HG02884 (cell line): ENCODE data around the gene GLT6D1.
"Not testable (repeated sequence)": the region's sequence is repeated elsewhere in the genome, so short reads cannot be mapped to it uniquely, and the experiment has no call there.

Source experiments
- ATAC-seq: cut with Tn5 transposase; IDR thresholded peaks from one replicate; pipeline ENCODE4 v1.9.1; 2021; ENCODE audit warnings: mild to moderate bottlenecking, moderate library complexity; ENCODE audit not compliant: unreplicated experiment

The GLT6D1 gene

DNA sequence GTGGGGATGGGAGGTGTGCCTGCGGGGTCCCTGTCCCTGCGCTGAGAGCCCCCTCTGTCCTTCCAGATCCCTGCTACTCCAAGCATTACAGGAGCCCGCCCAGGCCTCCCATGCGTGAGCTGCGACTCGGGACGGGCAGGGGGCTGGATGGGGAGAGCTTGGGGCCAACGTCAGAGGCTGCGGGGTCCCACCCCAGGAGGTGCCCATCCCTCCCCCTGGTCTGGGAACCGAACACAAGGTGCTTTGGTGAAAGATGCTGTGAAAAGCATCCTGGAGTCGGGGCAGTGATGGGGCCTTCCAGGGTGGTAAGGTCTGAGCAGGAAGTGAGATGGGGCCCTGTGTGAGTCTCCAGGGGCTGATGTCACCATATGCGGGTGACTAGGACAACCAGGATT is 26.5 kb upstream of the GLT6D1 start:
- no peak for ATAC-seq

- ATAC-seq: no peak
Observed at GRCh38 chr9:135664801-135665794, 25.8 kb upstream of the GLT6D1 start.

GRCh38 chr9:135664266-135664665 is 24.9 kb upstream of the GLT6D1 start:
- ATAC-seq: no peak

DNA sequence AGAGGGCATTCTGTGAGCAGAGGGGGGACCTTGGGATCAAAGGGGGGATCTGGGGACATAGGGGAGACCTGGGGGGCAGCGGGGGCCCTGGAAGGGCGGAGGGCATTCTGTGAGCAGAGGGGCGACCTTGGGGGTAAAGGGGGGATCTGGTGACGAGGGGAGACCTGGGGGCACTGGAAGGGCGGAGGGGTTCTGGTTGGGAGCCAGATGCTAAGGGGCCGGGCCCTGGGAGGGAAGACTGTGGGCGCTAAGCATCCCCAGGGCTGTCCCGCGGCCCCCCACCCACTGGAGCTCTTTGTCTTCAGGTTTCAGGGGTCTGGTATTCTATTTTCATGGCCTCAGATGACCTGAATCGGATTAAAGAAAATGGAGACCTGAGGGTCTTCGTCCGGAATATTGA is 24.5 kb upstream of the GLT6D1 start:
- no peak for ATAC-seq

- no peak for ATAC-seq
Observed at GRCh38 chr9:135663451-135663770, 24.1 kb upstream of the GLT6D1 start.

DNA sequence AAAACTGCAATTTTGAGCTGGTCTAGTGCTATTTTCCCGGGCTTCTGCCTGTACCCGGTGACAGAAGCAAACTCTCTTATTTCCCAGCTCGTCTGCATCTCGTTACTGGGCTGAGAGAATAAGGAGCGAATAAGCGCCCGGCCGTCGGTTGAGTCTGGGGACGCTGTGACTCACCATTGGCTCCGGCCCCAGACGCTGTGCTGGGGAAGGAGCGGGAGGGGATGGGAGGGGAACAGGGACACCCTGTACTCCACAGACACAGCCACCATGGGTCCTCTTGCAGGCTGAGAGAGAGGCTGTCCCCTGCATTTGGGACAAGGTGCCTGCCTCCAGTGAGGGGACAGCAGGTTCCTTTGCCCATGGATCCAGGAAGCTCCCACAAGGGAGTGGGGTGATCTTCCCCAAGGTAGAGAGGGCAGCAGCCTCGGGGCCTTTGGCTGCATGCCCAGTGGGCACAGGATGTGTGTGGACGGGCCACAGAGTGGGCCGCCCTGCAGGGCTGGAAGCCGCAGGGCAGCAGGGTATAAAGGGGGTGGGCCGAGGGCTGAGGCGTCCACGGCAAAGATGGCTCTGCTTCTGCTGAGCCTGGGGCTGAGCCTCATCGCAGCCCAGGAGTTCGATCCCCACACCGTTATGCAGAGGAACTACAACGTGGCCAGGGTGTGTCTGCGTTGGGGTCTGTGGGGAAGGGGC is 23.6 kb upstream of the GLT6D1 start, which contains the start of gene LCN9:
Gene LCN9 (plus strand): TSS at position 552 of the 693 bp plus-strand sequence. CDS start 13 bp downstream, at position 565.
- ATAC-seq: no peak

DNA sequence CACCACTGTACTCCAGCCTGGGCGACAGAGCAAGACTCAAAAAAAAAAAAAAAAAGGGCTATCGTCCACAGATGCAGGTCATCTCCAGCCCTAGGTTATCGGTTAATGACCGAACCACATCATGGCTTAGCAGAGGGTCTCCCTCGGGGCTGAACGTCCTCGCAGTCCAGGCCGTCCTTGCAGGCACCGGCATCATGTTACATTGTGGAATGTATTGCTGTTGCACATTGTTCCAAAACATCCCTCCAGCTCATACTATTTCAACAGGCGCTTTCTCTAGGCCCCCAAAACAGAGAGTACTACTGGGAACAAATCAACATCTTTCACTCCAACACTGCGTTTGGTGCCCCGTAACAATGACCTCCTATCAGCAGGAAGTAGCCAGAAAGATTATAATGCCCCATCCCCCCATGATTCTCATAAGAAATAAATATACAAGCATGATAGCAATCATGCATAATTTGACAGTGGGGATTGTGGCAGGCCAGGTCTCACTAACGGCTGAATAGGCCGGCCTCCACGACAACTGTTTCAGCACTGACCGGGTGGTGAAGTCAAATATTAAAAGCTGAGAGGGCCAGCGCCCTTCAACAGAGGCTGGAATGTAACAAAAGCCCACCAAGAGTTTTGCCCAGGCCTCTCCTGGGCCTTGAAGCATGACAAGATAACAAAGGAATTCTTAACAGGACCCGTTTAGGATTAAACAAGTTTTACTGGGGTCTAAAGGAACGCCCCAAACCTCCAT is 22.6 kb upstream of the GLT6D1 start:
- ATAC-seq: no peak

DNA sequence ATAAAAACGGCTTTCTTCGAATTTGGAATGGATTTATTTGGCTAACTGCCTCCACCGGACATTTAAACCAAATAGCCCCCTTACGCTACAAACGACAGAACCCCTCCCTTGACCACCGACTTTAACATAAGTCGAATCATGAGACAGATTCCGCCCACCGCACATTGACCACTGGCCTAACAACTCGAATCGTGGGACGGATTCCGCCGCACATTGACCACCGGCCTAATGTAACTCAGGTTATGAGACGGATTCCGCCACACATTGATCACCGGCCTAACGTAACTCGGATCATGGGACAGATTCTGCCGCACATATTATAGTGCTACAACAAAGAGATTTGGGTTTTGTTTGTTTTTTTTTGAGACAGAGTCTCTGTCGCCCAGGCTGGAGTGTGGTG is 21.1 kb upstream of the GLT6D1 start:
- no peak for ATAC-seq

- ATAC-seq: no peak
Observed at GRCh38 chr9:135659252-135659651, 19.9 kb upstream of the GLT6D1 start.

DNA sequence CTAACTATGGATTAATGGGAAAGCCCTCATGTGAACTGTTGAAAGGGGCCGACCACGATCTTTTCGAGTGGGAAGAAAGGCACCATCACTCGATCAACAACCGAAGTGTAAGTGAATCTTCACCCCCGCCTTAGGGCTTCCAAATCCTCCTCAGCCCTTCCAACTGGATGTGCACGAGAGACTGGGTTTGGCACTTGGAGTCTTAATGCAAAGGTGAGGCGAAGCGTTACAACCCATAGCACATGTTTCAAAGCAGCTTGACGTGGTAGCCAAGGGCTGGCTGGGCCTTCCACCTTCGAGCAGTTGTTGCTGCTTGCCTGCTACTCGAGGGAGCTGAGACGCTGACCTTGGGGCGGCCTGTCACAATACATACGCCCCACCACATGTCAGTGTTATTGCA is 18.1 kb upstream of the GLT6D1 start:
- no peak for ATAC-seq

DNA sequence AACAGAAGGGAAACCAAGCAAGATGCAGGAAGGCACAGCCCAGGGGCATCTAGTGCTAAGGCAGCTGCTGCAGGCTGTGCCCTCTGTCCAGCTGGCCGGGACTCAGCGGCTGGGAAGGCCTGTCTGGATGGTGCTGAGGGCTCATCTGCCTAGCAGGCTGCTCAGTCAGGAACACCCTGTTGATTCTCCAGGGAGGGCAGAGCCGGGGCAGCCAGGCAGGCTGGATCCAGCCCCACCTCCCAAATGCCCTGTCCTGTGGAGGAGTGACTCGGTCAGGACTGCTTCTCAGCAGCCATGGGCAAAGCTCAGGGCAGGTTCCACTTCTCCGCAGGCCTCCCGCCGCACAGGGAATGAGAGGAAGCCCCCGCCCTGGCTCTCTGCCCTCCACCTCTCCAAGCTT is 16.0 kb upstream of the GLT6D1 start:
- no peak for ATAC-seq

- no peak for ATAC-seq
Observed at GRCh38 chr9:135650408-135650807, 11.1 kb upstream of the GLT6D1 start.

DNA sequence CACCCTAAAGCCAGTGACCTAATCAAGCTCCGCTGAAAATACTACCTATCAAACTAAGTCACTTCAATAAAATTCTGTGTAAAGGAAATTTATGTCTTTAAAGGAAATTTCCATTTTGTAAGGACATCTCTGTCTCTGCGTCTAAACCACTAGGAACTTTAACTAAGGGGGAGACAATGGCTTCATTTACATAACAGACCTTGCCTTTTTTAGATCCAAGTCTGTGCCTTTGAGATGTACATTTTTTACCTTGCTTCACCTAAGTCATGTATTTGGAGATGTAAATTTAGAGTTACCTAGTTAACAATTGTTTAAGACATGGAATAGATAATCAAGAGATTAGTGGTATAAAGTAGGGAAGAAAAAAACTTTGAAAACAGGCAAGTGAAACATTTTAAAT is 10.2 kb upstream of the GLT6D1 start:
- no peak for ATAC-seq

GRCh38 chr9:135648494-135649410 is 9.4 kb upstream of the GLT6D1 start:
- ATAC-seq: no peak

DNA sequence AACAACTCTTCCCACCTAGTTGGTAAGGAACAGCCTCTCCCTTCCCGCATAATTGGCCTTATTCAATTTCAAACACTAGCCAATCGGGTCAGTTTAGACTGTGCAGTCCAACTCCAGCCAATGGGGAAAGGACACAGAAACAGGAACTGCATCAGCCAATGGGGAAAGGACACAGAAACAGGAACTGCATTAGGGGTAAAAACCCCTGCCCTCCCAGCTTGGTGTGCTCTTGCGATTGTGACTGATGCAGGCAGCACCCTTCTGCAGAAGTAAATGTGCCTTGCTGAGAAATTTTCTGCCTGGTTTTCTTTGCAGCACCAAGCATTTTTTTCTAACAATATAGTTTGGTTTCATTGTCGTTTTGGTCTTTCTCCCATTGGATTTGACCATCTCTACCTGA is 8.5 kb upstream of the GLT6D1 start:
- ATAC-seq: no peak

DNA sequence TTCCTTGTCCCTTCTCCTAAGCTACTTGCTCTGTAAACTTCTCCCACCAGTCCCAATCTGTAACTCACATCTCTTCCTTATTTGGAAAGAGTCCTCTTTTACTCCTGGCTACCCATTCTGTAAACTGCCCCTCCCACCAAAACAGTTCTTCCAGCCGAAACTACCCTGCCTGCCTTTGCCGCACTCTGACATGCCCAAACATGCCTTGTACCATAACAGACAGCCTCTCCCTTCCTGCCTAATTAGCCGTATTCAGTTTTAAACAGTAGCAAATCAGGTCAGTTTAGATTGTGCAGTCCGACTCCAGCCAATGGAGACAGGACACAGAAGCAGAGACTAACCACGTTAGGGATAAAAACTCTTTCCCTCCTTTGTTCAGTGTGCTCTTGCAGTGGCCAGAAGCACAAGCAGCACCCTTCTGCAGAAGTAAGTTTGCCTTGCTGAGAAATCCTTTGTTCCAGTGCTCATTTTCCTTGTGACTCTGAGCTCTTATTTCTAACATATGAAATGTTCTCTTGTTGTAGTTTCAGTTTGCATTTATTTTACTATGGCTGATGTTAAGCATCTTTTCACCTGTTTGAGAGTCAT is 5.4 kb upstream of the GLT6D1 start:
- ATAC-seq: no peak

DNA sequence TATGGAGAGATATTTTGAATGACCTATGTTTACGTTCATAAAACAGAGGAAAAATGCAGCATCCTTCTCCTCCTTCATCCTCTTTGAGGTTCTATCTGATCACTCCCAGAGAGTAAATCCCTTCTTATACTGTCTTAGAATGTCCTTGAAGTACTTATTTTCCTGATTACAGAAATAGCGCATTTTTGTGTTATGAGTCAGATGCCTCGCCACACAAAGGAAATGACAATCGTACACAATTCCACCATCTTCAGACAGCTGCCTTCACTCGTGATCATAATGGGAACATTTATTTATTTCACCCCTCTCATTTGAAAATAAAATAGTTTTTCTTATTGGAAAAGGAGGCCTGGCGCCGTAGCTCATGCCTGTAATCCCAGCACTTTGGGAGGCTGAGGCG is 2.4 kb upstream of the GLT6D1 start:
- no peak for ATAC-seq

DNA sequence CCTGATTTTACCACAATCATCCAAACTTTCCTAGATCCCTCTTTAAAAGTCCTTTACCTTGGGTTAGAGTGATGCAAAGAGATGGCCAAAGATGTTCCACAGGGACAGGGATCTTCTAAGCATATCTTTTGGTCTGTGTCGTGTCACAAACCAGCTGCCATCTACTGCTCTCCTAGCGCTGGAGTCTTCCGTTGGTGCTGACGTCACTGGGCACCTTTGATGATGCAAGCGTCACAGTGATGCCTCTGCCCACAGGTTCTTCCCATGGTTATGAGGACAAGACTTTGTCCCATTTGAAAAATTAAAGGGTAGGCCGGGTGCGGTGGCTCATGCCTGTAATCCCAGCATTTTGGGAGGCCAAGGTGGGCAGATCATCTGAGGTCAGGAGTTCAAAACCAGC is 1.7 kb upstream of the GLT6D1 start:
- no peak for ATAC-seq

DNA sequence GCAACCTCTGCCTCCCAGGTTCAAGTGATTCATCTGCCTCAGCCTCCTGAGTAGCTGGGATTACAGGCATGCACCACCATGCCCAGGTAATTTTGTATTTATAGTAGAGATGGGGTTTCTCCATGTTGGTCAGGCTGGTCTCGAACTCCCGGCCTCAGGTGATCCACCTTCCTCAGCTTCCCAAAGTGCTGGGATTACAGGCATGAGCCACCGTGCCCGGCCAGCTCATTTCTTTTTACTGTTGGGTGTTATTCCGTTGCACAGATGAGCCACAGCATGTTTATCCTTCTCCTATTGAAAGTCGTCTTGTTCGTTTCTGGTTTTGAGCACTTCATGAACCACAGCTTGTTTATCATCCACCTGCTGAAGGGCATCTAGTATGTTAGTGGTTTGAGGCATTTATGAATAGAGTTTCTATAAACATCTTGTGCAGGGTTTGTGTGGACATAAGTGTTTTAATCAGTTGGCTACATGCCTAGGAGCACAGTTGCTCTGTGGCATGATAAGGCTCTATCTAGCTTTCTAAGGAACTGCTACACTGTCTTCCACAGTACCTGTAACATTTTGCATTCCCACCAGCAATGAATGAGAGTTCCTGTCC is 2.3 kb downstream of the GLT6D1 start:
- ATAC-seq: not testable (repeated sequence)

GRCh38 chr9:135632841-135633240 is 6.5 kb downstream of the GLT6D1 start:
- ATAC-seq: no peak
